ENCODE measurements around the gene RPL36AL.

Gene RPL36AL

DNA sequence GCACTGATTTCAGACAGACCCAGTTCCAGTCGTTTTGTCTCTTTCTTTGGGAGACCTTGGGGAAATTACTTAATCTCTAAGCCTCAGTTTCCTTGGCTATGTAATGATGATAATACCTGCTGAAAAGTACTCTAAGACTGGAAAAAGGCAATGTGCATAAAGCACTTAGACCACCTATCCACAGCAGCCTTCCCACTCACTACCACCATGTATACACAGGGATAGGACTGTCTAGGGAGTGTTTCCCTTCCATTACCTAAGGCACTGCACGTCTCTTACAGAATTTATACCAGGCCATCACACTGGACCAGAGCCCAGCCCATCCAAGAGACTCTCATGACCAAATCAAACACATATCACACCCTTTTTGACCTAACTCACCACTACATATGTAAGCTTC lies 40.6 kb downstream of the RPL36AL start:
- DNase-seq = no peak

GRCh38 chr14:49578141-49578540 lies 42.3 kb downstream of the RPL36AL start:
- no peak for DNase-seq

GRCh38 chr14:49574038-49574437 lies 46.4 kb downstream of the RPL36AL start:
- no peak for DNase-seq

- no peak for DNase-seq
Observed at GRCh38 chr14:49569281-49569680, 51.1 kb downstream of the RPL36AL start.

Measured in DMS79 treated with DMSO at 0.1 percent for 48 hours (cell line).